KMS-11 (cell line): Measurements from ENCODE around the gene UBE3B.

Source experiments
- H2AFZ ChIP-seq: fragments of 200-600 bp; sonication (generic); 2 replicates; pipeline ENCODE4 v1.6.1; 2016; ENCODE audit warnings: antibody characterized with exemption, mixed run types, low read depth
- H3K27ac ChIP-seq: fragments of 200-600 bp; sonication (generic); 2 replicates; pipeline ENCODE4 v1.6.1; 2016; ENCODE audit warnings: mild to moderate bottlenecking, mixed run types
- H3K27me3 ChIP-seq: fragments of 200-600 bp; sonication (generic); 2 replicates; pipeline ENCODE4 v1.6.1; 2017; ENCODE audit warnings: mild to moderate bottlenecking, low read depth, mixed run types, moderate library complexity; ENCODE audit not compliant: insufficient read depth
- H3K36me3 ChIP-seq: fragments of 200-600 bp; sonication (generic); 2 replicates; pipeline ENCODE4 v1.6.1; 2017; ENCODE audit warnings: mild to moderate bottlenecking, mixed run types; ENCODE audit not compliant: insufficient read depth
- H3K4me1 ChIP-seq: fragments of 200-600 bp; sonication (generic); 2 replicates; pipeline ENCODE4 v1.6.1; 2016; ENCODE audit warnings: mild to moderate bottlenecking, low read depth, mixed run types; ENCODE audit not compliant: poor library complexity, severe bottlenecking
- H3K4me2 ChIP-seq: fragments of 200-600 bp; sonication (generic); 2 replicates; pipeline ENCODE4 v1.7.0; 2016; ENCODE audit warnings: mild to moderate bottlenecking, mixed run types
- H3K4me3 ChIP-seq: fragments of 200-600 bp; sonication (generic); IDR thresholded peaks from 2 replicates; pipeline ENCODE4 v1.6.1; 2017; ENCODE audit warnings: low read depth, low read length, mixed read lengths; ENCODE audit not compliant: insufficient read depth
- H3K79me2 ChIP-seq: fragments of 200-600 bp; sonication (generic); 2 replicates; pipeline ENCODE4 v1.6.1; 2016; ENCODE audit warnings: low read depth, mixed run types; ENCODE audit not compliant: insufficient read depth
- H3K9ac ChIP-seq: fragments of 200-600 bp; sonication (generic); 2 replicates; pipeline ENCODE4 v1.6.1; 2016; ENCODE audit warnings: mild to moderate bottlenecking, mixed run types
- H4K20me1 ChIP-seq: fragments of 200-600 bp; sonication (generic); 2 replicates; pipeline ENCODE4 v1.6.1; 2016; ENCODE audit warnings: mild to moderate bottlenecking, mixed run types; ENCODE audit not compliant: insufficient read depth
- TF ChIP-seq, protein P1 (sequence below): fragments of 200-600 bp; sonication (generic); conservative IDR thresholded peaks from 2 replicates; pipeline ENCODE4 v1.6.1; 2017; ENCODE audit warnings: low read depth, mild to moderate bottlenecking, antibody characterized with exemption, low read length, moderate library complexity, mixed read lengths

UBE3B gene

DNA sequence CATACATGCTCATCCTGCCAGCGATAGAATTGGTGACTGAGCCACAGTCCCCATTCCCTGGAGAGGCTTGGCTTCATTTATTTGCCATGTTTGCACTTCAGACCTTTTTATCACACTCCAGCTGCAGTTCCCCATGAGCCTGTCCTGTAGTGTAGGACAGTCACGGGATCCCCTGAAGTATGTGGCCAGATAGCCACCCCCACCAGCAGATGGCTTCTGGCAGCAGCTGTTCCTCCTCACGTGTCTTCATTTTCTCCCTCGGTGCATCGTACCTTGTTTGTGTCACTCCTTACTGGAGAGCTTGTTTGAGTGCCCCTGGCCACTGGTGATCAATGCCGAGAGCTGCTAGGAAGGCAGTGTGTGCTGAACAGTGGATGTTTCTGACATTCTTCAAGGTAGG lies 40.2 kb downstream of the UBE3B start:
- Histone ChIP-seq H3K36me3 (no peaks in the 10 kb centered on the region), H2AFZ (no peak overlapping the region), H3K79me2 (no peaks in the 10 kb centered on the region), H4K20me1 (no peaks in the 10 kb centered on the region), H3K4me2 (no peak overlapping the region), H3K9ac (no peak overlapping the region), H3K4me1 (no peaks in the 10 kb centered on the region), H3K27ac (no peak overlapping the region), H3K4me3 (no peak overlapping the region), H3K27me3 (no peaks in the 10 kb centered on the region)
- TF ChIP-seq, protein P1, sequence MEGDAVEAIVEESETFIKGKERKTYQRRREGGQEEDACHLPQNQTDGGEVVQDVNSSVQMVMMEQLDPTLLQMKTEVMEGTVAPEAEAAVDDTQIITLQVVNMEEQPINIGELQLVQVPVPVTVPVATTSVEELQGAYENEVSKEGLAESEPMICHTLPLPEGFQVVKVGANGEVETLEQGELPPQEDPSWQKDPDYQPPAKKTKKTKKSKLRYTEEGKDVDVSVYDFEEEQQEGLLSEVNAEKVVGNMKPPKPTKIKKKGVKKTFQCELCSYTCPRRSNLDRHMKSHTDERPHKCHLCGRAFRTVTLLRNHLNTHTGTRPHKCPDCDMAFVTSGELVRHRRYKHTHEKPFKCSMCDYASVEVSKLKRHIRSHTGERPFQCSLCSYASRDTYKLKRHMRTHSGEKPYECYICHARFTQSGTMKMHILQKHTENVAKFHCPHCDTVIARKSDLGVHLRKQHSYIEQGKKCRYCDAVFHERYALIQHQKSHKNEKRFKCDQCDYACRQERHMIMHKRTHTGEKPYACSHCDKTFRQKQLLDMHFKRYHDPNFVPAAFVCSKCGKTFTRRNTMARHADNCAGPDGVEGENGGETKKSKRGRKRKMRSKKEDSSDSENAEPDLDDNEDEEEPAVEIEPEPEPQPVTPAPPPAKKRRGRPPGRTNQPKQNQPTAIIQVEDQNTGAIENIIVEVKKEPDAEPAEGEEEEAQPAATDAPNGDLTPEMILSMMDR: no peak

DNA sequence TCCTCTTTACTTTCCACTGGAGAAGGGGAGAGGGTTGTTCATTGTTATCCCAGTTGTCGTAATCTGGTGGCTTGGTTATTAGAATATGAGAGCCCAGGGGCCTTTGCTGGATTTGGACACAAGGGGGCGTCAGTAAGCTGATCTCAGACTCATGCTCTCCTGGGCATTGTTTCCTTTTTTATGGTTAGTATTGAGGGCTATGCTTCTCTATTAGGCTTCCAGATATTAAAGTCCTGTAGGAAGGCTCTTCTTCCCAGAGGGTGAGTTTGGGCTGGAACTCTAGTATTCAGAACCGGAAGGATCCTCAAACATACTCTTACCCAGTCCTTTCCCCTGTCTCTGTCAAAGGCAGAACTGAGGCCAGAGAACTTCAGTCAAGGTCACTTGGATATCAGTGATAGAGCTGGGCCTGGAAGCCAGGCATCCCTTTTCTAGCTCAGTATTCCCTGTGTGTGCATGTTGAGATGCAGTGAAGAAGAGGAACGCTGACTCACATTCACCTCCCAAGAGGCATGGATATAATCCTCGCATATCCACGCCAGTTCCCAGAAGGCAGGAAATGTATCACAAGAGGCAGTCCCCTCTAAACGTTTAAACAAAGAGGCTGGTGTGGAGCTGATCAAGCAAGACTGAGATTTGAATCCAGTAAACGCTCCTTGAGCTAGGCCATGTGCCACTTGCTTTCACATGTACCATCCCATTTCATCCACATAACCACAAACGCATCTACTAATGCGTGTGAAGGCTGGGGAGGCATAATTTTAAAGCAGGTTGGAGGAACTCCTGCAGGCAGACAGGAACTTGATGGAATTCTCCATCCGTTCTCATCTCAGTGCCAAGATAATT lies 41.6 kb downstream of the UBE3B start:
- Histone ChIP-seq H3K27me3 (no peaks in the 10 kb centered on the region), H3K9ac (no peak overlapping the region), H2AFZ (no peak overlapping the region), H3K4me1 (no peaks in the 10 kb centered on the region), H3K27ac (no peak overlapping the region), H3K4me3 (no peak overlapping the region), H4K20me1 (no peaks in the 10 kb centered on the region), H3K4me2 (no peak overlapping the region), H3K36me3 (no peaks in the 10 kb centered on the region), H3K79me2 (no peaks in the 10 kb centered on the region)
- TF ChIP-seq, protein P1: peak; percentile 84

DNA sequence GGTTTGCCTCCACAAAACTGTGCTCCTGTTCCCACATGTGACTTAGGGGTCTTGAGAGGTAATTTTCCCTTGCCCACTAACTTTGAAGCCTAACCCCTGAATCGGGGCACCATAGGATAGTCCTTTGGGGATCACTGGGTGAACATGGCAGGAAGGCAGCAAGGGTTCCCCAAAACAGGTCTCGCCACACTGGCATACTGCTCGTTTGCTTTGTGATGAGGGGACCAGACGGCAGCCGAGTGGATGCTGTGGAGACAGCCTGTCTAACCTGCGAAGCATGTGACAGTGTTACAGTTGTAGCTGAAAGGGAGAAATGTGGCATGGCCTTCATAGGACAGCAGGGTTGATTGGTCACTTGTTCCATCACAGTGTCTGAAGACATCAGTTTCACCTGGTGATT lies 42.4 kb downstream of the UBE3B start:
- Histone ChIP-seq H3K9ac (no peak overlapping the region), H3K27me3 (no peaks in the 10 kb centered on the region), H3K36me3 (no peaks in the 10 kb centered on the region), H3K79me2 (no peaks in the 10 kb centered on the region), H3K4me2 (no peak overlapping the region), H3K4me3 (no peak overlapping the region), H3K4me1 (no peaks in the 10 kb centered on the region), H3K27ac (no peak overlapping the region), H4K20me1 (no peaks in the 10 kb centered on the region), H2AFZ (no peak overlapping the region)
- TF ChIP-seq, protein P1: no peak

DNA sequence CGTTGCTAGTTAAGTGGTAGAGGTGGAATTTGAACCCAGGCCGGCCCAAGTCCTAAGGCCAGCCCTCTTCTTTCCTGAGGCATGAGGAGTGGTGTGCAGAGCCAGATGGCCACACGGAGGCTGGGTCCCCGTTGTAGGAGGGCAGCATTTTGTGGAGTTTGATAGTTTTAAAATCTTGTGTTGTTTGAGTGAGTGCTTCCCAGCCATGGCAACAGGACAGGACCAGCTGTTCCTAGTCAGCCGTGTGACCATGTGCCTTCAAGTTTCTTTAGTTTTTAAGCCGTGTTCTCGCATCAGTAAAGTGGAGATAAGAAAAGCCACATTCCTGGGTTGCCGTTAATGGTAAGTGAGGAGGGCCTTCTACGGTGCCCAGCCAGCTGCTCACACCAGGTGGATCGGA lies 44.4 kb downstream of the UBE3B start:
- no peaks in the 10 kb centered on the region for H4K20me1 ChIP-seq
- no peaks in the 10 kb centered on the region for H3K79me2 ChIP-seq
- no peak overlapping the region for H3K27ac ChIP-seq
- no peaks in the 10 kb centered on the region for H3K27me3 ChIP-seq
- no peaks in the 10 kb centered on the region for H3K4me1 ChIP-seq
- TF ChIP-seq, protein P1: no peak
- no peak overlapping the region for H2AFZ ChIP-seq
- no peak overlapping the region for H3K9ac ChIP-seq
- H3K4me3 ChIP-seq: no peak overlapping the region
- H3K4me2 ChIP-seq: no peak overlapping the region
- no peaks in the 10 kb centered on the region for H3K36me3 ChIP-seq
